SU-DHL-6 (cell line): ENCODE results near the gene PEX13.

ENCODE experiments used
- H2AFZ ChIP-seq: fragments of 200-600 bp; sonication (generic); 2 replicates; pipeline ENCODE4 v1.6.1; 2014; ENCODE audit warnings: low read depth, mild to moderate bottlenecking, moderate library complexity, mixed read lengths, antibody characterized with exemption, low read length; ENCODE audit not compliant: severe bottlenecking
- H3F3A ChIP-seq: fragments of 200-600 bp; shearing (Covaris generic); 2 replicates; pipeline ENCODE4 v1.6.0; 2016; ENCODE audit warnings: antibody characterized with exemption, mild to moderate bottlenecking; ENCODE audit not compliant: insufficient read depth
- H3K27ac ChIP-seq: fragments of 200-600 bp; sonication (generic); 2 replicates; pipeline ENCODE4 v1.5.1; 2016; ENCODE audit warnings: low read depth, mild to moderate bottlenecking, low read length, moderate library complexity, mixed read lengths
- H3K27me3 ChIP-seq: fragments of 200-600 bp; sonication (generic), shearing (Covaris generic); 2 replicates; pipeline ENCODE4 v1.6.0; 2014; ENCODE audit warnings: mild to moderate bottlenecking, low read length
- H3K36me3 ChIP-seq: fragments of 200-600 bp; sonication (generic); 2 replicates; pipeline ENCODE4 v1.6.1; 2014; ENCODE audit warnings: mild to moderate bottlenecking, low read length, mixed read lengths
- H3K4me2 ChIP-seq: fragments of 300-600, 200-600 bp; shearing (Covaris generic), sonication (generic); 2 replicates; pipeline ENCODE4 v1.6.0; 2014; ENCODE audit warnings: low read length, low read depth, mild to moderate bottlenecking; ENCODE audit not compliant: poor library complexity, severe bottlenecking
- H3K4me3 ChIP-seq: fragments of 200-600 bp; sonication (generic); 2 replicates; pipeline ENCODE4 v1.5.1; 2014; ENCODE audit warnings: antibody characterized with exemption, low read length, mild to moderate bottlenecking, mixed read lengths; ENCODE audit not compliant: insufficient read depth, poor library complexity, severe bottlenecking
- H3K79me2 ChIP-seq: fragments of 200-600 bp; sonication (generic); 2 replicates; pipeline ENCODE4 v1.6.1; 2014; ENCODE audit warnings: mild to moderate bottlenecking, low read length, moderate library complexity; ENCODE audit not compliant: insufficient read depth
- H3K9ac ChIP-seq: fragments of 200-600 bp; sonication (generic); 2 replicates; pipeline ENCODE4 v1.7.0; 2014; ENCODE audit warnings: mild to moderate bottlenecking, low read length
- H3K9me2 ChIP-seq: fragments of 200-600 bp; sonication (generic); replicated peaks from 2 replicates; pipeline ENCODE4 v1.6.1; 2014; ENCODE audit warnings: low read length; ENCODE audit not compliant: insufficient read depth
- H3K9me3 ChIP-seq: fragments of 200-600 bp; sonication (generic); 2 replicates; pipeline ENCODE4 v1.6.1; 2014; ENCODE audit warnings: low read length, mixed read lengths; ENCODE audit not compliant: insufficient read depth
- H4K20me1 ChIP-seq: fragments of 200-600 bp; sonication (generic); 2 replicates; pipeline ENCODE4 v1.6.1; 2014; ENCODE audit warnings: low read depth, mild to moderate bottlenecking, antibody characterized with exemption, low read length, moderate library complexity, mixed read lengths
- CTCF ChIP-seq: fragments of 200-600 bp; sonication (generic); IDR thresholded peaks from one replicate; pipeline ENCODE4 v1.5.1; 2017; ENCODE audit warnings: antibody characterized with exemption, mild to moderate bottlenecking, low read length, moderate library complexity; ENCODE audit not compliant: insufficient read depth, poor library complexity, severe bottlenecking
- EZH2phosphoT487 ChIP-seq: fragments of 200-600 bp; sonication (generic), shearing (Covaris generic); conservative IDR thresholded peaks from 2 replicates; pipeline ENCODE4 v1.6.1; 2018; ENCODE audit warnings: mild to moderate bottlenecking, antibody characterized with exemption, low read length, moderate library complexity, mixed read lengths

PEX13 gene

GRCh38 chr2:61014763-61015162 lies 2.8 kb upstream of the PEX13 start:
- H4K20me1 ChIP-seq, result 0 out of 2 replicates have a peak, but pooled peaks cover 4% of the 10 kb centered on the region
- no peaks in the 10 kb centered on the region for H3K27me3 ChIP-seq
- H3K9me2 ChIP-seq, result no peaks in the 10 kb centered on the region
- peaks cover 35% of the 10 kb centered on the region for H3K79me2 ChIP-seq
- no peak overlapping the region for H3K27ac ChIP-seq
- H3K9ac ChIP-seq, result no peak overlapping the region
- peaks cover 11% of the 10 kb centered on the region; the same call in 1 of the 2 replicates for H3K36me3 ChIP-seq
- H3F3A ChIP-seq, result peaks cover 24% of the 10 kb centered on the region; the same call in 1 of the 2 replicates
- no peak overlapping the region for H3K4me3 ChIP-seq
- no peak overlapping the region for H2AFZ ChIP-seq
- no peak for TF ChIP-seq EZH2phosphoT487
- TF ChIP-seq CTCF, result no peak
- H3K9me3 ChIP-seq, result no peaks in the 10 kb centered on the region
- no peak overlapping the region for H3K4me2 ChIP-seq

- H3K4me3 ChIP-seq, result peak overlapping the region; percentile 85
- H3K79me2 ChIP-seq, result peaks cover 47% of the 10 kb centered on the region
- H3K27ac ChIP-seq, result no peak overlapping the region
- H3K9me2 ChIP-seq, result no peaks in the 10 kb centered on the region
- peaks cover 24% of the 10 kb centered on the region; the same call in 1 of the 2 replicates for H3F3A ChIP-seq
- no peaks in the 10 kb centered on the region for H3K9me3 ChIP-seq
- peaks cover 7% of the 10 kb centered on the region; the same call in 1 of the 2 replicates for H3K36me3 ChIP-seq
- TF ChIP-seq CTCF, result no peak
- TF ChIP-seq EZH2phosphoT487, result no peak
- no peaks in the 10 kb centered on the region for H3K27me3 ChIP-seq
- peak overlapping the region; percentile 98 for H3K4me2 ChIP-seq
- H2AFZ ChIP-seq, result no peak overlapping the region
- peak overlapping the region; percentile 83 for H3K9ac ChIP-seq
- 0 out of 2 replicates have a peak, but pooled peaks cover 4% of the 10 kb centered on the region for H4K20me1 ChIP-seq
These were observed 1.5 kb upstream of the PEX13 start for GRCh38 chr2:61015976-61016375.

- H3F3A ChIP-seq, result peaks cover 18% of the 10 kb centered on the region; the same call in 1 of the 2 replicates
- H3K4me3 ChIP-seq, result peak overlapping the region; percentile 85
- H3K36me3 ChIP-seq, result 0 out of 2 replicates have a peak, but pooled peaks cover 3% of the 10 kb centered on the region
- no peaks in the 10 kb centered on the region for H3K9me2 ChIP-seq
- peak overlapping the region; percentile 91 for H2AFZ ChIP-seq
- peak overlapping the region; percentile 98 for H3K4me2 ChIP-seq
- H3K9ac ChIP-seq, result peak overlapping the region; percentile 83
- peak overlapping the region; percentile 89 for H3K27ac ChIP-seq
- H4K20me1 ChIP-seq, result 0 out of 2 replicates have a peak, but pooled peaks cover 4% of the 10 kb centered on the region
- H3K9me3 ChIP-seq, result no peaks in the 10 kb centered on the region
- TF ChIP-seq CTCF (no peak), EZH2phosphoT487 (no peak)
- H3K27me3 ChIP-seq, result no peaks in the 10 kb centered on the region
- H3K79me2 ChIP-seq, result peaks cover 51% of the 10 kb centered on the region
These were observed 1.0 kb upstream of the PEX13 start for GRCh38 chr2:61016392-61017002.
